Chondrocyte (in vitro differentiated cells): ENCODE measurements around the gene ACSF2. TPM values are rescaled to one million over a fixed set of nuclear protein-coding genes. Genes with fewer than 3 reads are reported as not detected.
"Not testable (repeated sequence)": the region's sequence is repeated elsewhere in the genome, so short reads cannot be mapped to it uniquely, and the experiment has no call there.

Experiments used
- DNase-seq: peaks from one replicate; pipeline ENCODE4 v3.0.0; 2021; ENCODE audit warnings: mixed read lengths, low spot score
- H3K27ac Mint-ChIP-seq: one replicate; pipeline ENCODE4 v1.8.0; 2021; ENCODE audit warnings: mild to moderate bottlenecking, moderate library complexity, mixed read lengths; ENCODE audit not compliant: unreplicated experiment
- H3K27me3 Mint-ChIP-seq: 2 replicates; pipeline ENCODE4 v1.8.0; 2021; ENCODE audit warnings: low read depth, mixed read lengths
- H3K36me3 Mint-ChIP-seq: 2 replicates; pipeline ENCODE4 v1.8.0; 2021; ENCODE audit warnings: low read depth, mixed read lengths
- H3K4me1 Mint-ChIP-seq: 2 replicates; pipeline ENCODE4 v1.8.0; 2021; ENCODE audit warnings: low read depth, mild to moderate bottlenecking, mixed read lengths
- H3K4me3 Mint-ChIP-seq: one replicate; pipeline ENCODE4 v1.8.0; 2021; ENCODE audit warnings: mild to moderate bottlenecking, moderate library complexity, mixed read lengths; ENCODE audit not compliant: unreplicated experiment
- H3K9me3 Mint-ChIP-seq: 2 replicates; pipeline ENCODE4 v1.8.0; 2021; ENCODE audit warnings: low read depth, mixed read lengths
- total RNA-seq: library from RNA; stranded (reverse); gene quantifications from 3 replicates; pipeline ENCODE4 v1.2.1, GENCODE V29; 2021
- TF ChIP-seq, protein P1 (sequence below): fragments of 200-600 bp; sonication (generic); IDR thresholded peaks from 2 replicates; pipeline ENCODE4 v1.5.0; 2021; ENCODE audit warnings: antibody characterized with exemption, mild to moderate bottlenecking, moderate library complexity

Gene ACSF2
- total RNA-seq, 1 donor from 2014 or later, result 17.4 TPM

DNA sequence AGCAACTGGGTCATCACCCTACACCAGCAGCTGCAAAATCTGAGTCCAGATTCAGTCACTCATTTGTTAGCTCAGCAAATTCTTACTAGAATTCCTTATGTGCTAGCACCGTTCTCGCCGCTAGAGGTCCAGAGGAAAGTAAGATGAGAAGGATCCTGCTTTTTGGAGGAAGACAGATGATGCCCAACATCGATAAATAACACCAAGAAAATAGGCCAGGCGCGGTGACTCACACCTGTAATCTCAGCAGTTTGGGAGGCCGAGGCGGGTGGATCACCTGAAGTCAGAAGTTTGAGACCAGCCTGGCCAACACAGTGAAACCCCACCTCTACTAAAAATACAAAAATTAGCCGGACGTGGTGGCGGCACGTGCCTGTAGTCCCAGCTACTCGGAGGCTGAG is 46.7 kb downstream of the ACSF2 start:
- H3K27me3 Mint-ChIP-seq, H3K4me3 Mint-ChIP-seq, H3K36me3 Mint-ChIP-seq, DNase-seq, H3K4me1 Mint-ChIP-seq, H3K27ac Mint-ChIP-seq, H3K9me3 Mint-ChIP-seq: not testable (repeated sequence)
- TF ChIP-seq, protein P1, sequence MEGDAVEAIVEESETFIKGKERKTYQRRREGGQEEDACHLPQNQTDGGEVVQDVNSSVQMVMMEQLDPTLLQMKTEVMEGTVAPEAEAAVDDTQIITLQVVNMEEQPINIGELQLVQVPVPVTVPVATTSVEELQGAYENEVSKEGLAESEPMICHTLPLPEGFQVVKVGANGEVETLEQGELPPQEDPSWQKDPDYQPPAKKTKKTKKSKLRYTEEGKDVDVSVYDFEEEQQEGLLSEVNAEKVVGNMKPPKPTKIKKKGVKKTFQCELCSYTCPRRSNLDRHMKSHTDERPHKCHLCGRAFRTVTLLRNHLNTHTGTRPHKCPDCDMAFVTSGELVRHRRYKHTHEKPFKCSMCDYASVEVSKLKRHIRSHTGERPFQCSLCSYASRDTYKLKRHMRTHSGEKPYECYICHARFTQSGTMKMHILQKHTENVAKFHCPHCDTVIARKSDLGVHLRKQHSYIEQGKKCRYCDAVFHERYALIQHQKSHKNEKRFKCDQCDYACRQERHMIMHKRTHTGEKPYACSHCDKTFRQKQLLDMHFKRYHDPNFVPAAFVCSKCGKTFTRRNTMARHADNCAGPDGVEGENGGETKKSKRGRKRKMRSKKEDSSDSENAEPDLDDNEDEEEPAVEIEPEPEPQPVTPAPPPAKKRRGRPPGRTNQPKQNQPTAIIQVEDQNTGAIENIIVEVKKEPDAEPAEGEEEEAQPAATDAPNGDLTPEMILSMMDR, result peak; percentile 63

DNA sequence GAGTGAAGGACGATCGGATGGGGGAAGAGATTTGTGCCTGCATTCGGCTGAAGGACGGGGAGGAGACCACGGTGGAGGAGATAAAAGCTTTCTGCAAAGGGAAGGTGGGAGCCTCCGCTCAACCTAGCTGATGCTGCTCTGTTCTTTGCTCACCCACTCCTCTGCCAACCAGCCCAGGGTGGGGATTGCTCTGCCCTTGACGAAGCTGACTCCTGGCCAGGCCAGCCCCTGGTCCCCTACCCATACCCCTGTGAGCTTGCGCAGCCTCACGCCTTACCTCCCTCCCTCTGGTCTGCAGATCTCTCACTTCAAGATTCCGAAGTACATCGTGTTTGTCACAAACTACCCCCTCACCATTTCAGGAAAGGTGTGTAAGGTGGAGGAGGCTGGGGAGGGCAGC is 47.9 kb downstream of the ACSF2 start:
- Mint-ChIP-seq H3K4me1 (peaks cover 7% of the 10 kb centered on the region), H3K9me3 (no peaks in the 10 kb centered on the region), H3K4me3 (no peak overlapping the region), H3K36me3 (peaks cover 2% of the 10 kb centered on the region), H3K27ac (no peak overlapping the region), H3K27me3 (no peaks in the 10 kb centered on the region)
- TF ChIP-seq, protein P1, result no peak
- peak; percentile 69 for DNase-seq

DNA sequence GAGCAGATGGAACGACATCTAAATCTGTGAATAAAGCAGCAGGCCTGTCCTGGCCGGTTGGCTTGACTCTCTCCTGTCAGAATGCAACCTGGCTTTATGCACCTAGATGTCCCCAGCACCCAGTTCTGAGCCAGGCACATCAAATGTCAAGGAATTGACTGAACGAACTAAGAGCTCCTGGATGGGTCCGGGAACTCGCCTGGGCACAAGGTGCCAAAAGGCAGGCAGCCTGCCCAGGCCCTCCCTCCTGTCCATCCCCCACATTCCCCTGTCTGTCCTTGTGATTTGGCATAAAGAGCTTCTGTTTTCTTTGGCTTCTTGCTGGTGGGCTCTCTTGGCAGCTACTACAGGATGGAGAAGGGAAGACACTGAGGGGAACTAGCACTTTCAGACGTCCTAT is 48.5 kb downstream of the ACSF2 start:
- peak; percentile 21 for DNase-seq
- Mint-ChIP-seq H3K4me1 (peaks cover 11% of the 10 kb centered on the region), H3K27ac (no peak overlapping the region), H3K4me3 (no peak overlapping the region), H3K9me3 (no peaks in the 10 kb centered on the region), H3K27me3 (no peaks in the 10 kb centered on the region), H3K36me3 (peaks cover 2% of the 10 kb centered on the region)
- TF ChIP-seq, protein P1, result no peak

DNA sequence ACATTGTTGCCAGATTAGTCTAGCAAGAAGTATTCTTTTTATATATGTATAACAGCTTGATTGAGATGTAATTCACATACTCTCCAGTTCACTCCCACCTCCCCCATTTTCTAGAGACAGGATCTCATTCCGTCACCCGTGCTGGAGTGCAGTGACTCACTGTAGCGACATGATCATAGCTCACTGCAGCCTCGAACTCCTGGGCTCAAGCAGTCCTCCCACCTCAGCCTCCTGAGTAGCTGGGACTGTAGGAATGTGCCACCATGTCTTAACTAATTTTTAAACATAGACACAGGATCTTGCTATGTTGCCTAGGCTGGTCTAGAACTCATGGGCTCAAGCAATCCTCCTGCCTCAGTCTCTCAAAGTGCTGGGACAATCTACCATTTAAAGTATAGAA is 49.3 kb downstream of the ACSF2 start:
- Mint-ChIP-seq H3K27ac (no peak overlapping the region), H3K36me3 (peaks cover 2% of the 10 kb centered on the region), H3K4me1 (peaks cover 19% of the 10 kb centered on the region), H3K9me3 (no peaks in the 10 kb centered on the region), H3K4me3 (no peak overlapping the region), H3K27me3 (no peaks in the 10 kb centered on the region)
- TF ChIP-seq, protein P1, result no peak
- no peak for DNase-seq

DNA sequence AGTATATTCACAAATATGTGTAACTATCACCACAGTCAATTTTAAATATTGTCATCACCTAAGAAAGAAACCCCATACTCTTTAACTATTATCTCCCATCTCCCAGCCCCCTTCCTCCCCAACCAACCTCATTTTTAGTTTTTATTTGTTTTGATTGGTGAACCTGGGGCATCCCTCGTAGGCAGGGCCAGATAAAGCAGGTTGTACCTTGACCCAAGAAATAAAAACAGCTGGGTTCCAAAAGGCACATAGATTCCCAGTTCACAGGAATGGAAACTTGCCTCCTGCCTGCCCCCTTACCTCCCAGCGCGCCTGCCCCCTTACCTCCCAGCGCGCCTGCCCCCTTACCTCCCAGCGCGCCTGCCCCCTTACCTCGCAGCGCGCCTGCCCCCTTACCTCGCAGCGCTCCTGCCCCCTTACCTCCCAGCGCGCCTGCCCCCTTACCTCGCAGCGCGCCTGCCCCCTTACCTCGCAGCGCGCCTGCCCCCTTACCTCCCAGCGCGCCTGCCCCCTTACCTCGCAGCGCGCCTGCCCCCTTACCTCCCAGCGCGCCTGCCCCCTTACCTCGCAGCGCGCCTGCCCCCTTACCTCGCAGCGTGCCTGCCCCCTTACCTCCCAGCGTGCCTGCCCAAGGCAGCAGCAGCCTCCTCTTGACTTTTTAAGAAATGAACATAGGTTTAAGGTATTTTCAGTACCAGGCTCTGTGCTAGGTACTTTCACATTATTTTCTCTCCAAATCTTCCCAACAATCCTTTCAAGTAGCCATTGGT is 49.9 kb downstream of the ACSF2 start:
- not testable (repeated sequence) for H3K27me3 Mint-ChIP-seq, H3K36me3 Mint-ChIP-seq, H3K4me3 Mint-ChIP-seq, DNase-seq, H3K9me3 Mint-ChIP-seq, H3K27ac Mint-ChIP-seq
- H3K4me1 Mint-ChIP-seq, result peaks cover 19% of the 10 kb centered on the region
